HG02973 (cell line): ENCODE measurements around the gene ZNF436.
"Not testable (repeated sequence)": the region's sequence is repeated elsewhere in the genome, so short reads cannot be mapped to it uniquely, and the experiment has no call there.

ENCODE experiments used
- ATAC-seq: cut with Tn5 transposase; IDR thresholded peaks from one replicate; pipeline ENCODE4 v1.9.1; 2021; ENCODE audit warnings: moderate library complexity; ENCODE audit not compliant: unreplicated experiment

The ZNF436 gene

GRCh38 chr1:23330846-23331245, 38.8 kb downstream of the ZNF436 start:
- no peak for ATAC-seq

- no peak for ATAC-seq
Measured at GRCh38 chr1:23325393-23325792, 44.2 kb downstream of the ZNF436 start.

GRCh38 chr1:23322770-23323169, 46.9 kb downstream of the ZNF436 start:
- ATAC-seq = no peak

- not testable (repeated sequence) for ATAC-seq
Measured at GRCh38 chr1:23310280-23310679, 59.4 kb downstream of the ZNF436 start.
